PC-3 (cell line): ENCODE data around the gene TANGO6. TPM values are rescaled to one million over a fixed set of nuclear protein-coding genes. Genes with fewer than 3 reads are reported as not detected.

Experiments used
- ATAC-seq: fragments of 200-7000 bp; cut with Tn5 transposase; 2 replicates; pipeline ENCODE4 v1.9.1; 2020; ENCODE audit warnings: mild to moderate bottlenecking, moderate library complexity
- BruUV-seq: library from RNA; stranded (reverse); fragments of 400-500 nt; replicated peaks from 2 replicates; lab custom pipeline; 2021; lab: Mats Ljungman, UMichigan
- CTCF ChIA-PET: fragments of 300-600 bp; sonication (Branson Sonifier 250); formaldehyde crosslinking; loops from one replicate; lab custom pipeline; 2022; ENCODE audit warnings: antibody characterized with exemption; lab: Charles Lee
- POLR2A ChIA-PET: fragments of 300-600 bp; sonication (Branson Sonifier 250); formaldehyde crosslinking; loops from one replicate; lab custom pipeline; 2022; ENCODE audit warnings: antibody characterized with exemption; ENCODE audit not compliant: unreplicated experiment; lab: Charles Lee
- DNase-seq: peaks from one replicate; pipeline ENCODE4 v3.0.0-alpha.2; 2015
- H2AFZ ChIP-seq: fragments of 300-600 bp; sonication (generic); 2 replicates; pipeline ENCODE4 v1.6.0; 2016; ENCODE audit warnings: antibody characterized with exemption, low read length
- H3F3A ChIP-seq: fragments of 300-600 bp; sonication (generic); one replicate; pipeline ENCODE4 v1.6.0; 2017; ENCODE audit warnings: antibody characterized with exemption, low read length, control low read depth, mild to moderate bottlenecking; ENCODE audit not compliant: unreplicated experiment
- H3K27ac ChIP-seq: fragments of 300-600 bp; sonication (generic); 2 replicates; pipeline ENCODE4 v1.5.1; 2016; ENCODE audit warnings: mild to moderate bottlenecking, low read length
- H3K27me3 ChIP-seq: fragments of 300-600 bp; sonication (generic); 2 replicates; pipeline ENCODE4 v1.6.1; 2016; ENCODE audit warnings: low read length, mixed read lengths
- H3K36me3 ChIP-seq: fragments of 300-600 bp; sonication (generic); 2 replicates; pipeline ENCODE4 v1.6.1; 2016; ENCODE audit warnings: low read depth, mixed run types, low read length, mixed read lengths
- H3K4me1 ChIP-seq: fragments of 300-600 bp; sonication (generic); 2 replicates; pipeline ENCODE4 v1.5.1; 2016; ENCODE audit warnings: low read length; ENCODE audit not compliant: insufficient read depth
- H3K4me2 ChIP-seq: fragments of 300-600 bp; sonication (generic); 2 replicates; pipeline ENCODE4 v1.6.0; 2016; ENCODE audit warnings: low read length
- H3K4me3 ChIP-seq: fragments of 300-600 bp; sonication (generic); 2 replicates; pipeline ENCODE4 v1.5.1; 2016; ENCODE audit warnings: mild to moderate bottlenecking, low read length, mixed read lengths
- H3K79me2 ChIP-seq: fragments of 300-600 bp; sonication (generic); 2 replicates; pipeline ENCODE4 v1.6.1; 2017; ENCODE audit warnings: low read length, mixed read lengths
- H3K9ac ChIP-seq: fragments of 300-600 bp; sonication (generic); 2 replicates; pipeline ENCODE4 v1.6.0; 2016; ENCODE audit warnings: mild to moderate bottlenecking, low read length
- H3K9me2 ChIP-seq: fragments of 300-600 bp; sonication (generic); replicated peaks from 2 replicates; pipeline ENCODE4 v1.6.1; 2016; ENCODE audit warnings: mixed run types, low read length, mixed read lengths
- H3K9me3 ChIP-seq: fragments of 300-600 bp; sonication (generic); 2 replicates; pipeline ENCODE4 v1.6.1; 2016; ENCODE audit warnings: low read length, mixed read lengths
- H4K20me1 ChIP-seq: fragments of 300-600 bp; sonication (generic); 2 replicates; pipeline ENCODE4 v1.6.1; 2016; ENCODE audit warnings: low read length, mixed read lengths
- CTCF ChIP-seq: fragments of 300-600 bp; sonication (generic); conservative IDR thresholded peaks from 2 replicates; pipeline ENCODE4 v1.5.1; 2017; ENCODE audit warnings: antibody characterized with exemption, low read depth, mild to moderate bottlenecking, low read length
- EZH2 ChIP-seq: fragments of 300-600 bp; sonication (generic); IDR thresholded peaks from one replicate; pipeline ENCODE4 v1.6.1; 2017; ENCODE audit warnings: antibody characterized with exemption, mild to moderate bottlenecking, low read length; ENCODE audit not compliant: unreplicated experiment
- EZH2phosphoT487 ChIP-seq: fragments of 300-600 bp; sonication (generic); IDR thresholded peaks from 2 replicates; pipeline ENCODE4 v1.6.1; 2018; ENCODE audit warnings: mild to moderate bottlenecking, antibody characterized with exemption, low read length, borderline replicate concordance
- intact Hi-C: fragments of 100-400 bp; cut with micrococcal nuclease; formaldehyde crosslinking; loops from 2 replicates; pipeline ENCODE4 v1.9.0; 2023
- total RNA-seq: library from RNA; depleted of rRNA; stranded (reverse); fragments of >200 nt; gene quantifications from 2 replicates; pipeline ENCODE4 v1.2.3, GENCODE V29; 2014

Gene TANGO6
- total RNA-seq, 1 experiment from 2014 or later, result 9.4 TPM

- H2AFZ ChIP-seq, result no peak overlapping the region
- H3K9ac ChIP-seq, result no peak overlapping the region
- H3K79me2 ChIP-seq, result no peaks in the 10 kb centered on the region
- no peak overlapping the region for H3K4me2 ChIP-seq
- no peak for TF ChIP-seq CTCF
- no peak for TF ChIP-seq EZH2
- no peak for TF ChIP-seq EZH2phosphoT487
- POLR2A ChIA-PET, result interaction anchor here (0.6 kb wide), 1 partner anchor 17 kb away, joined by 3 read pairs; no protein-coding TSS in a partner anchor
- CTCF ChIA-PET, result interaction anchor here (0.6 to 0.9 kb wide), 2 partner anchors 76 to 116 kb away, joined by 3 read pairs; no protein-coding TSS in a partner anchor
- H3K9me2 ChIP-seq, result no peaks in the 10 kb centered on the region
- no peak overlapping the region for H3K27ac ChIP-seq
- ATAC-seq (no peak), DNase-seq (no peak)
- H3K4me1 ChIP-seq, result no peaks in the 10 kb centered on the region
- no peak overlapping the region for H3K4me3 ChIP-seq
- intact Hi-C loops, result no loop called here
- H3K9me3 ChIP-seq, result no peaks in the 10 kb centered on the region
- no peaks in the 10 kb centered on the region for H3K27me3 ChIP-seq
- no TSS peak for BruUV-seq
- no peaks in the 10 kb centered on the region for H3F3A ChIP-seq
- no peaks in the 10 kb centered on the region for H3K36me3 ChIP-seq
- H4K20me1 ChIP-seq, result no peaks in the 10 kb centered on the region
These were observed 17.9 kb downstream of the TANGO6 start for GRCh38 chr16:68860978-68861892.

GRCh38 chr16:68866933-68867332 lies 23.6 kb downstream of the TANGO6 start:
- ChIA-PET CTCF (no interaction called here), POLR2A (no interaction called here)
- BruUV-seq, result no TSS peak
- Histone ChIP-seq H3K27ac (no peak overlapping the region), H3K4me1 (no peaks in the 10 kb centered on the region), H3K36me3 (no peaks in the 10 kb centered on the region), H3K27me3 (no peaks in the 10 kb centered on the region), H3F3A (no peaks in the 10 kb centered on the region), H3K9me2 (no peaks in the 10 kb centered on the region), H3K9ac (no peak overlapping the region), H3K79me2 (no peaks in the 10 kb centered on the region), H2AFZ (no peak overlapping the region), H3K9me3 (no peaks in the 10 kb centered on the region), H3K4me3 (no peak overlapping the region), H3K4me2 (no peak overlapping the region), H4K20me1 (no peaks in the 10 kb centered on the region)
- ATAC-seq (no peak), DNase-seq (no peak)
- intact Hi-C loops, result no loop called here
- TF ChIP-seq EZH2phosphoT487 (no peak), EZH2 (no peak), CTCF (no peak)
